Measurements from ENCODE around the gene IL13RA1.

IL13RA1 gene

DNA sequence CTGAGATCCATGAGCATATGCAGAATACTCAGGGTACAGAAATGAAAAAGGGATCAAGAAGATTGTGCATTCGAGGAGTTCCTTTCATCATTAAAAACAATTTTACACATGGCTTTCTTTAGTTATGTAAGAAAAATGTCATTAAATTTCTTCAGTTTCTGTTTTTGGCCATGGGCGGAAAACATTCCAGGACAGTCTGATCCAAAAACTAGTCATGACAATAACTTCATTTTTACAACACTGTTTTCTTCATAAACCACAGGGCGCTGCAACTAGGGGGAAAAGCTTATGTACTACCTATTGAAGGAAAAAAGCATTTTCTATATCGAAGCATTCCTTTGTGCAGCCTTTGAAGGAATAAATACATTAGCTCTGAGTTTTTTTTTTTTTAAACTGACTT, 28.2 kb downstream of the IL13RA1 start:
- H3K36me3 ChIP-seq (ENCODE audit: control insufficient read depth in 2 of 2, insufficient read depth in 1 of 2, low read length in 2 of 2) = peaks cover 0 to 11% of the 10 kb centered on the region in 2 experiments; a peak in 1 of 3 replicates
- H3K4me3 ChIP-seq (ENCODE audit: low read depth, low read length) = no peak overlapping the region
- H3K4me1 ChIP-seq (ENCODE audit: control insufficient read depth, insufficient read depth, low read length) = no peaks in the 10 kb centered on the region
- TF ChIP-seq ZNF621 (tag by site-specific recombination; IDR thresholded peaks at IDR 0.05) = no peak
- TF ChIP-seq ZIC2 (tag by site-specific recombination; IDR thresholded peaks at IDR 0.05) = no peak
- TF ChIP-seq ZNF157 (tag by site-specific recombination; IDR thresholded peaks at IDR 0.05) = no peak
- no peak for TF ChIP-seq ZNF174 (tag by site-specific recombination; IDR thresholded peaks at IDR 0.05)
- TF ChIP-seq, protein P1, sequence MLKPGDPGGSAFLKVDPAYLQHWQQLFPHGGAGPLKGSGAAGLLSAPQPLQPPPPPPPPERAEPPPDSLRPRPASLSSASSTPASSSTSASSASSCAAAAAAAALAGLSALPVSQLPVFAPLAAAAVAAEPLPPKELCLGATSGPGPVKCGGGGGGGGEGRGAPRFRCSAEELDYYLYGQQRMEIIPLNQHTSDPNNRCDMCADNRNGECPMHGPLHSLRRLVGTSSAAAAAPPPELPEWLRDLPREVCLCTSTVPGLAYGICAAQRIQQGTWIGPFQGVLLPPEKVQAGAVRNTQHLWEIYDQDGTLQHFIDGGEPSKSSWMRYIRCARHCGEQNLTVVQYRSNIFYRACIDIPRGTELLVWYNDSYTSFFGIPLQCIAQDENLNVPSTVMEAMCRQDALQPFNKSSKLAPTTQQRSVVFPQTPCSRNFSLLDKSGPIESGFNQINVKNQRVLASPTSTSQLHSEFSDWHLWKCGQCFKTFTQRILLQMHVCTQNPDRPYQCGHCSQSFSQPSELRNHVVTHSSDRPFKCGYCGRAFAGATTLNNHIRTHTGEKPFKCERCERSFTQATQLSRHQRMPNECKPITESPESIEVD (tag by site-specific recombination; IDR thresholded peaks at IDR 0.05) = no peak
- no peak for TF ChIP-seq ZNF274 (IDR thresholded peaks at IDR 0.05; ENCODE audit: low read length)
- no peak for TF ChIP-seq ZNF274 (tag by site-specific recombination; IDR thresholded peaks at IDR 0.05; ENCODE audit: borderline replicate concordance)
- no peak for TF ChIP-seq GLIS2 (tag by site-specific recombination; IDR thresholded peaks at IDR 0.05)
- TF ChIP-seq, protein P2, sequence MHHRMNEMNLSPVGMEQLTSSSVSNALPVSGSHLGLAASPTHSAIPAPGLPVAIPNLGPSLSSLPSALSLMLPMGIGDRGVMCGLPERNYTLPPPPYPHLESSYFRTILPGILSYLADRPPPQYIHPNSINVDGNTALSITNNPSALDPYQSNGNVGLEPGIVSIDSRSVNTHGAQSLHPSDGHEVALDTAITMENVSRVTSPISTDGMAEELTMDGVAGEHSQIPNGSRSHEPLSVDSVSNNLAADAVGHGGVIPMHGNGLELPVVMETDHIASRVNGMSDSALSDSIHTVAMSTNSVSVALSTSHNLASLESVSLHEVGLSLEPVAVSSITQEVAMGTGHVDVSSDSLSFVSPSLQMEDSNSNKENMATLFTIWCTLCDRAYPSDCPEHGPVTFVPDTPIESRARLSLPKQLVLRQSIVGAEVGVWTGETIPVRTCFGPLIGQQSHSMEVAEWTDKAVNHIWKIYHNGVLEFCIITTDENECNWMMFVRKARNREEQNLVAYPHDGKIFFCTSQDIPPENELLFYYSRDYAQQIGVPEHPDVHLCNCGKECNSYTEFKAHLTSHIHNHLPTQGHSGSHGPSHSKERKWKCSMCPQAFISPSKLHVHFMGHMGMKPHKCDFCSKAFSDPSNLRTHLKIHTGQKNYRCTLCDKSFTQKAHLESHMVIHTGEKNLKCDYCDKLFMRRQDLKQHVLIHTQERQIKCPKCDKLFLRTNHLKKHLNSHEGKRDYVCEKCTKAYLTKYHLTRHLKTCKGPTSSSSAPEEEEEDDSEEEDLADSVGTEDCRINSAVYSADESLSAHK (tag by site-specific recombination; IDR thresholded peaks at IDR 0.05) = no peak
- TF ChIP-seq ZNF501 (tag by site-specific recombination; IDR thresholded peaks at IDR 0.05) = no peak
- TF ChIP-seq ZNF555 (tag by site-specific recombination; conservative IDR thresholded peaks at IDR 0.05) = no peak
- TF ChIP-seq, protein P3, sequence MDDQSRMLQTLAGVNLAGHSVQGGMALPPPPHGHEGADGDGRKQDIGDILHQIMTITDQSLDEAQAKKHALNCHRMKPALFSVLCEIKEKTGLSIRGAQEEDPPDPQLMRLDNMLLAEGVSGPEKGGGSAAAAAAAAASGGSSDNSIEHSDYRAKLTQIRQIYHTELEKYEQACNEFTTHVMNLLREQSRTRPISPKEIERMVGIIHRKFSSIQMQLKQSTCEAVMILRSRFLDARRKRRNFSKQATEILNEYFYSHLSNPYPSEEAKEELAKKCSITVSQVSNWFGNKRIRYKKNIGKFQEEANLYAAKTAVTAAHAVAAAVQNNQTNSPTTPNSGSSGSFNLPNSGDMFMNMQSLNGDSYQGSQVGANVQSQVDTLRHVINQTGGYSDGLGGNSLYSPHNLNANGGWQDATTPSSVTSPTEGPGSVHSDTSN (CRISPR knock-in tag; IDR thresholded peaks at IDR 0.05) = no peak
- TF ChIP-seq ZFP41 (tag by site-specific recombination; IDR thresholded peaks at IDR 0.05; ENCODE audit: borderline replicate concordance) = no peak
- TF ChIP-seq ZNF707 (tag by site-specific recombination; IDR thresholded peaks at IDR 0.05) = no peak
- no peak for TF ChIP-seq ZBTB20 (tag by site-specific recombination; IDR thresholded peaks at IDR 0.05)
- no peak for TF ChIP-seq ZNF48 (tag by site-specific recombination; IDR thresholded peaks at IDR 0.05)
- no peaks in the 10 kb centered on the region for H3K9me3 ChIP-seq (ENCODE audit: control insufficient read depth, insufficient read depth, low read depth, low read length)
- H3K27ac ChIP-seq (ENCODE audit: extremely low read depth, low read depth, low read length) = no peak overlapping the region
- CTCF ChIA-PET = no interaction called here
- POLR2A ChIA-PET = no interaction called here

DNA sequence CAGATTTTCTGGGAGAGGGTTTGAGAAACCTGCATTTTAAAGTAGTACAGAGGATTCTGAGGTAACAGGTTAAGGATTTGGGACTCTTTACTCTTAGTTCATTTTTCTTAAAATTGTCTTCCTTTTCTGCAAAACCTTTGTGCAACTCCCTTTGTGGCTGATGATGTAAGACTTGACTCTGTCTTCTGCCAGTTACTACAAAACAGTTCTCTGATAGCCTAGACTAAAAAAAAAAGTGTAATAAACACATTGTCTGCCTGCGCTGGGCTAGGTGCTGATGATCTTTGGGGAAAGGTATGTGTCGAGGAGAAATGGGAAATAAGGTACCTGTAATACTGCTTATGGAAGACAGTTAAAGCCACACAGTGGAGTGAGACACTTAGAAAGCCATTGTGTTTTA, 28.7 kb downstream of the IL13RA1 start:
- Histone ChIP-seq H3K4me1 (ENCODE audit: control insufficient read depth, insufficient read depth, low read length) (no peaks in the 10 kb centered on the region), H3K4me3 (ENCODE audit: low read depth, low read length) (no peak overlapping the region), H3K36me3 (ENCODE audit: control insufficient read depth in 2 of 2, insufficient read depth in 1 of 2, low read length in 2 of 2) (peaks cover 0 to 11% of the 10 kb centered on the region in 2 experiments; a peak in 1 of 3 replicates), H3K9me3 (ENCODE audit: control insufficient read depth, insufficient read depth, low read depth, low read length) (no peaks in the 10 kb centered on the region), H3K27ac (ENCODE audit: extremely low read depth, low read depth, low read length) (no peak overlapping the region)
- TF ChIP-seq ZNF391 (tag by site-specific recombination; IDR thresholded peaks at IDR 0.05; ENCODE audit: borderline replicate concordance, low read depth) = no peak
- TF ChIP-seq ZNF670 (tag by site-specific recombination; IDR thresholded peaks at IDR 0.05; ENCODE audit: low read depth) = no peak
- TF ChIP-seq ZNF404 (tag by site-specific recombination; IDR thresholded peaks at IDR 0.05) = no peak
- TF ChIP-seq ZNF311 (tag by site-specific recombination; IDR thresholded peaks at IDR 0.05; ENCODE audit: borderline replicate concordance) = no peak
- TF ChIP-seq ZNF548 (tag by site-specific recombination; IDR thresholded peaks at IDR 0.05) = no peak
- no peak for TF ChIP-seq ZNF175 (tag by site-specific recombination; IDR thresholded peaks at IDR 0.05)
- CTCF ChIA-PET = interaction anchor here (0.7 kb wide), 1 partner anchor 51 kb away, joined by 3 read pairs; no protein-coding TSS in a partner anchor
- POLR2A ChIA-PET = no interaction called here

All from HEK293 (cell line).